ENCODE measurements around the gene EPB42.

Gene EPB42

DNA sequence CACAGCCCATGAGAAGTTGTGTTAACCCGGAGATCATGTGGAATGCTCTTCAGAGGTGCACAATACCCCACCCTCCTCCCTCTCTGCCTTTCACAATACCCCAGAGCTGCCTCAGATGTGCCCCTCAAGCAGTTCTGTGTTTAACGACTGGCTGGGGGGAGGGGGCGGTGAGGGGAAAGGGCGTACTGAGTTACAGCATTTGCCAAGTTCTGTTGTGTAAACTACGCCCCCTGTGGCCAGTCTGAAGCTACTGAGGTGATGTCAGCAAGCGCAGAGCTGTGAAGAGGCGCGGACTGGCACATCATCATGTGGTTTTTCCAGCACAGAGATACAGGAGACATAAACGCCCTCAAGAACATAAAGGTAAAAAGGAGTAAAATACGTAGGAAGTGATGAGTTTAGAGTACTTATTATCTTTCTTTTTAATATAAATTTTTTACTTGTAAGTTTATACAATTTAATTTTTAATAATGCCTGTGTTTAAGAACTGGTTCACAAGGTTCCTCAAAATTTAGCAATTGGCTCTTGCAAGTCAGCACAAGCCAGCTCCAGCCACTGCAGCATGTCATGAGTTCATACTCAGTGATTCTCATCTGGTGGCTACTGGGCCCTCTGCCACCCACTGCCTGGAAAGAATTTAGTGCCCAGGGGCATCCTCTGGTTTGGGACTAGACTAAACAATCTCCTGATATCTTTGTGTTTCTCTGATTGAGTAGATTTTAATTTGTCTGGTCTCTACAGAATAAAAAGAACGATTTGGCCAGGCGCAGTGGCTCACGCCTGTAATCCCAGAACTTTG, 1.7 kb downstream of the EPB42 start:
- Histone ChIP-seq H3K27ac (ENCODE audit: low read length) (no peak overlapping the region), H3K4me2 (ENCODE audit: insufficient read depth, low read length) (no peak overlapping the region), H3K9me3 (ENCODE audit: insufficient read depth, low read length, severe bottlenecking) (no peaks in the 10 kb centered on the region), H3K36me3 (ENCODE audit: insufficient read depth, low read length) (no peaks in the 10 kb centered on the region), H3K4me3 (ENCODE audit: low read depth in 1 of 2, low read length in 2 of 2) (no peak overlapping the region), H3K9ac (ENCODE audit: low read depth, low read length) (no peak overlapping the region), H2AFZ (ENCODE audit: low read depth, low read length) (no peak overlapping the region), H4K20me1 (ENCODE audit: insufficient read depth, low read length) (no peaks in the 10 kb centered on the region), H3K4me1 (ENCODE audit: insufficient read depth, low read length) (no peaks in the 10 kb centered on the region), H3K79me2 (ENCODE audit: insufficient read depth, low read length) (no peaks in the 10 kb centered on the region), H3K27me3 (ENCODE audit: insufficient read depth, low read length, poor library complexity) (peaks cover 3% of the 10 kb centered on the region)
- DNase-seq (peak; percentile 24), ATAC-seq (ENCODE audit: insufficient read depth, low read depth) (peak; percentile 45; the same call in 2 of the 3 replicates)
- TF ChIP-seq, protein P1, sequence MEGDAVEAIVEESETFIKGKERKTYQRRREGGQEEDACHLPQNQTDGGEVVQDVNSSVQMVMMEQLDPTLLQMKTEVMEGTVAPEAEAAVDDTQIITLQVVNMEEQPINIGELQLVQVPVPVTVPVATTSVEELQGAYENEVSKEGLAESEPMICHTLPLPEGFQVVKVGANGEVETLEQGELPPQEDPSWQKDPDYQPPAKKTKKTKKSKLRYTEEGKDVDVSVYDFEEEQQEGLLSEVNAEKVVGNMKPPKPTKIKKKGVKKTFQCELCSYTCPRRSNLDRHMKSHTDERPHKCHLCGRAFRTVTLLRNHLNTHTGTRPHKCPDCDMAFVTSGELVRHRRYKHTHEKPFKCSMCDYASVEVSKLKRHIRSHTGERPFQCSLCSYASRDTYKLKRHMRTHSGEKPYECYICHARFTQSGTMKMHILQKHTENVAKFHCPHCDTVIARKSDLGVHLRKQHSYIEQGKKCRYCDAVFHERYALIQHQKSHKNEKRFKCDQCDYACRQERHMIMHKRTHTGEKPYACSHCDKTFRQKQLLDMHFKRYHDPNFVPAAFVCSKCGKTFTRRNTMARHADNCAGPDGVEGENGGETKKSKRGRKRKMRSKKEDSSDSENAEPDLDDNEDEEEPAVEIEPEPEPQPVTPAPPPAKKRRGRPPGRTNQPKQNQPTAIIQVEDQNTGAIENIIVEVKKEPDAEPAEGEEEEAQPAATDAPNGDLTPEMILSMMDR (IDR thresholded peaks at IDR 0.05; ENCODE audit: borderline replicate concordance, extremely low read depth, low read length, poor library complexity, severe bottlenecking): peak; percentile 39
- no peak for TF ChIP-seq EZH2 (IDR thresholded peaks at IDR 0.05; ENCODE audit: borderline replicate concordance, low read depth, low read length, severe bottlenecking)

DNA sequence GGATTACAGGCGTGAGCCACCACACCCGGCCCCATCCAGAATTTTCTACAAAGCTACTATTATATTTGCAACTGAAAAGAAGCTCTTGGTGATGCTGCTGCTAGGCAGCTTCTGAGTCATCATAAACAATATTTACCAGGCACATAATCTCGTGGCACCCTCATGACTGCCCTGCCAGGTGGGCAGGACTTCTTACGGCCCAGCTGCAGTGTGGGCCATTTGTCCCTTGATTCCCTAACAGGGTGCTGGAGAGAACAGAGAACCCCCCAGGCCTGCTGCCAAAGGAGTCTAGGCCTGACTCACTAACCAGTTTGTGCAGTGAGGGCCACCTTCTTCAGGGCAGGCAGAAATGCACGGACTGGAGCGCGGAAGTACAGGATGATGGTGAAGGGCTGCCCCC, 4.9 kb downstream of the EPB42 start:
- H3K9ac ChIP-seq (ENCODE audit: low read depth, low read length): no peak overlapping the region
- no peak overlapping the region for H3K4me3 ChIP-seq (ENCODE audit: low read depth in 1 of 2, low read length in 2 of 2)
- no peak for TF ChIP-seq EZH2 (IDR thresholded peaks at IDR 0.05; ENCODE audit: borderline replicate concordance, low read depth, low read length, severe bottlenecking)
- TF ChIP-seq, protein P1 (IDR thresholded peaks at IDR 0.05; ENCODE audit: borderline replicate concordance, extremely low read depth, low read length, poor library complexity, severe bottlenecking): no peak
- no peaks in the 10 kb centered on the region for H3K9me3 ChIP-seq (ENCODE audit: insufficient read depth, low read length, severe bottlenecking)
- no peaks in the 10 kb centered on the region for H3K36me3 ChIP-seq (ENCODE audit: insufficient read depth, low read length)
- no peaks in the 10 kb centered on the region for H3K79me2 ChIP-seq (ENCODE audit: insufficient read depth, low read length)
- no peak overlapping the region for H3K27ac ChIP-seq (ENCODE audit: low read length)
- no peaks in the 10 kb centered on the region for H3K27me3 ChIP-seq (ENCODE audit: insufficient read depth, low read length, poor library complexity)
- no peaks in the 10 kb centered on the region for H4K20me1 ChIP-seq (ENCODE audit: insufficient read depth, low read length)
- ATAC-seq (ENCODE audit: insufficient read depth, low read depth) (no peak), DNase-seq (no peak)
- H2AFZ ChIP-seq (ENCODE audit: low read depth, low read length): no peak overlapping the region
- H3K4me2 ChIP-seq (ENCODE audit: insufficient read depth, low read length): no peak overlapping the region
- no peaks in the 10 kb centered on the region for H3K4me1 ChIP-seq (ENCODE audit: insufficient read depth, low read length)

DNA sequence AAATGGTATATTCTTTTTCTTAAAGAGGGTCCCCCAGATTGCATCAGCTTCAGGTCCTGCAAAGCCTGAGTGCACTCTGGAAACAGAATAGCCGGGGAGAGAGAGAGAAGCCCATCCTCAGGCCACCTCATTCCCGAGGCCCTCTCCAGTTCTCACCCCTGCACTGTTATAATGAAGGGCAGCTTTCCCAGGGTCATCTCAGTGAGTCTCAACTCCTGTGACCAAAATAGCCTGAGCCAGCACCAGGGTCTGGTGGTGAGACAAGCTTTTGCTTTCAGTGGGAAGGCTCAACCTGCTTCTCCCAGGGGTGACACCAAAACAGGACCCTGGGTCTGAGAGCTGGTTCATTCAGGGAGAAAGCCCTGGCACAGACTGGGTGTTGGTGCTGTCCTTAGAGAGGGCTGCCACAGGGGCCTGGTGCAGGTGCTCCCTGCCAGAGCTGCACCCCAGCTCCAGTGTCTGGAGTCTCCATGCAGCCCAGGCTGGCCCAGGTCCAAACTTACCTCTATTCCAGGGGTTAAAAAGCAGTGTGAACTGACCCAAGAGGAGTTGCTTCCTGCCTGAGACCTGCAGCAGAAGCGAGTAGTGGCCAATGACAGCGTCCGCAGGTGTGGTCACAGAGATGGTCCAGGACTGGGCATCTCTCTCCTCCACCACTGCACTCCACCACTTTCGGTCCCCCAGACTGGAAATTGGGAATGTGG, 6.1 kb downstream of the EPB42 start:
- Histone ChIP-seq H3K9ac (ENCODE audit: low read depth, low read length) (no peak overlapping the region), H3K27ac (ENCODE audit: low read length) (no peak overlapping the region), H4K20me1 (ENCODE audit: insufficient read depth, low read length) (no peaks in the 10 kb centered on the region), H3K79me2 (ENCODE audit: insufficient read depth, low read length) (no peaks in the 10 kb centered on the region), H3K4me3 (ENCODE audit: low read depth in 1 of 2, low read length in 2 of 2) (no peak overlapping the region), H3K36me3 (ENCODE audit: insufficient read depth, low read length) (no peaks in the 10 kb centered on the region), H2AFZ (ENCODE audit: low read depth, low read length) (no peak overlapping the region), H3K9me3 (ENCODE audit: insufficient read depth, low read length, severe bottlenecking) (no peaks in the 10 kb centered on the region), H3K4me1 (ENCODE audit: insufficient read depth, low read length) (no peaks in the 10 kb centered on the region), H3K4me2 (ENCODE audit: insufficient read depth, low read length) (no peak overlapping the region), H3K27me3 (ENCODE audit: insufficient read depth, low read length, poor library complexity) (no peaks in the 10 kb centered on the region)
- ATAC-seq (ENCODE audit: insufficient read depth, low read depth): no peak
- no peak for DNase-seq
- no peak for TF ChIP-seq EZH2 (IDR thresholded peaks at IDR 0.05; ENCODE audit: borderline replicate concordance, low read depth, low read length, severe bottlenecking)
- TF ChIP-seq, protein P1 (IDR thresholded peaks at IDR 0.05; ENCODE audit: borderline replicate concordance, extremely low read depth, low read length, poor library complexity, severe bottlenecking): no peak

Data from DND-41 (cell line).